Amygdala (tissue), 56 donors: Measurements from ENCODE around the gene SMCP.

Source experiments
- DNase-seq, 56 donors: peaks; one replicate each; lab custom pipeline; 2025; lab: John Stamatoyannopoulos, UW

SMCP gene

GRCh38 chr1:152878042-152878441, at the start of gene SMCP:
TSS of gene SMCP (plus strand) at chr1:152878322. CDS start at chr1:152884423, 6,101 bp downstream.
- DNase-seq = no peak

DNA sequence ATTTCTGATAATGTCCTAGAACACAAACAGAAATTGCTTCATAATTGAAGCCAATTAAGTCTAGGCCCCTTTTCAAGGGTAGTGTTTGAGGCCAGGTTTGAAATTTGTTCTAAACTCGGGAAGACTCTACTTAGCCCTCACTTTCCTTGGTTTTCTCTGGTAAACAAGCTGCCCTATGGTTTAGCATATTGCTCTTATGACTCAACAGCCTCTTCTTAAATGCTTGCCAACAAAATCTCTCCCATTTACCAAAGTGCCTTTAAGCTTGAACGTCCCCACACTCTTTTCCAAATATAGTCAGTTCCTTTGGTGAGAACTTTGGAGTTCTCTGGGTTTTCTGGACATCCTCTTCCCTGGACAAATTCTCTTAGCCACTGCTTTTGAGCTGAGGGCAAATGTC, 41.3 kb upstream of the SMCP start:
- DNase-seq = no peak

DNA sequence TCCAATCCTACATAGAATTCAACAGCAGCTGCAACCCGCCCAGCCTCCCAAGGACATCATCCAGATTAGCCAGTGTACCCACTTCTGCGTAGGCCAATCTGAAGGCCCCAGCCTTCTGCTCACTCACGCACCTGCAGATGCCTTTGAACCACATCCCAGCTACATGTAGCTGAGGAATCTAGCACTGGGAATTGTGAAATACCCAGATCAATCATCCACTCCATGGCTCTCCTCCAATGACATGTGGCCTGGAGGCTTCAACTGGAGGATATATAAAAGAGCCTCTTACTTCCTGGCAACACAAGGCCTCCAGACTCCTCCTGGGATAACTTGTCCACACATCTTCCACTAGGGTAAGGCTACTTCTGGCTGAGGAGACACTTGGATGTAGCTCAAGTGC, 35.6 kb upstream of the SMCP start, which contains the start of gene LCE6A:
Gene LCE6A, plus strand, starts transcription at position 301 of the 400 bp plus-strand sequence. CDS start 665 bp downstream, outside the sequence.
- no peak for DNase-seq

DNA sequence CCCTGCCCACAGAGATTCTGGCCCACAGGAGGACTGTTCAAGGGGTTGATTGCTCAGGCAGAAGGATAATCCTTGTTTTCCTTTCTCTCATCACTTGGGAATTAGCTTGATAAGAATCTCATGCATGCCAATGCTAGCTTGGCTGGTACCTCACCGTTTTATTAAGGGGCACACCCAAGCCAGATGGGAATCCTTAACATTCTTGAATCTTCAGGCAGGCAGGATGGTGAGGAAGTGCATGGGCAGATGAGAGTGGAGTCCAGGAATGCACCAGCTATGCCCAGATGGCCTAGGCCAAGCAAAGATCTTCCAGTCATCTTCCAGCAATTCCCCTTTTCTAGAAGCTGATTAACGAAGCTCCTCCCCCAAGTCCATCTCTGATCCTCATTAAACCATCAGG, 22.5 kb upstream of the SMCP start:
- no peak for DNase-seq

- no peak for DNase-seq
These were observed 20.1 kb upstream of the SMCP start for GRCh38 chr1:152858062-152858461.

- no peak for DNase-seq
These were observed 18.4 kb upstream of the SMCP start, which contains the start of gene LCE7A for GRCh38 chr1:152859696-152860095. TSS of gene LCE7A (plus strand) at chr1:152859996. CDS start at chr1:152860698, 702 bp downstream.

DNA sequence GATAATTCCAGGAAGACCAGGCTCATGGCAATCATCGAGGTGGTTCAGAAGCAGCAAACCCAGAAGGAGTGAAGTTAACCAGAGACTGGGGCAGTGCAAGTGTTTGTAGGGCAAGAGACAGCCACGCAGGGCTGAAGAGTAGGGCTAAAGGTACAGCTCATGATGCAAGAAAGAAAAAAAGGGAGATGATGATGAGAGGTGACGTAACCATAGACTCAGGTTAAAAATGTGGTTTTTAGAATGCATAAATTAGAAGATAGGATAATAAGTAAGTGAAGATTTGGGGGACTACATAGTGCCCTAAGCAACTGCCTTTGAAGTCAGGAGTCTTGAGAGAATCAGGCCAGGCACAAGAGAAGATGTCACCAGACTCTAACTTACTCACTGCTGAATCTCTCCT, 18.0 kb upstream of the SMCP start:
- DNase-seq = no peak

DNA sequence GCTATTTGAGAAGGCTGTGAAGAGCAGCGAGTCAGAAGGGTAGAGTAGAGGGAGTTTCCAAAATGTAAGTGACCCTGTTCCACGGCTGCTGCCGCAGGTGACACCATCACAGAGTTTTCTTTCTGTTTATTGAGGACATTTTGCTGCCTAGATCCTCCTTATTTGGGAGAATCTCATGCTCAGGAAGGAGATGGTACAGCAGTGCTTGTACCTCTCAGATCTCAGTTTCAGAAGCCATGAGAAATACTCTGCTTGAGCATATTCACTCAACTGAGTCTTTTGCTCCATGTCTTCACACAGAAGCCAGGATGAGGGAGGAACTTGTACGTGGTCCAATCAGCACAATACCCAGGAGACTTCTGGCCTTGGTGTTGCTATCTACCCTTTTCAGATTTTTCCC, 16.7 kb upstream of the SMCP start:
- DNase-seq = no peak

DNA sequence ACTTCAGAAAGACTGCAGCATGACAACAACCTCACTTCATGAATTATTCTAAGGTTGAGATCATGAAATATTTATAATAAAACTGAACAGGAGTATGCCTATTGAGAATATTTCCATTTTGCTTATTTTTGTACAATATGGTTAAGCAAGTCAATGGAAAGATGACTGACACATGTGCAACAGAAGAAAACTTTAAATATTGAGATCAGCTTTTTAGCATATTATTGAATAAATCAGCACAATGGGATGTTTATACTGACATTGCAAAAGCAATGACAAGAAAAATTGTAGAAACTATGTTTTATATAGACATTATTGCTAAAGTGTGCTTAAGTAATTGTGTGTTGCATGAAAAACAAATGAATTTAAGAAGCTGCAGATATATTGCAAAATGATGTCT, 13.7 kb upstream of the SMCP start:
- no peak for DNase-seq

DNA sequence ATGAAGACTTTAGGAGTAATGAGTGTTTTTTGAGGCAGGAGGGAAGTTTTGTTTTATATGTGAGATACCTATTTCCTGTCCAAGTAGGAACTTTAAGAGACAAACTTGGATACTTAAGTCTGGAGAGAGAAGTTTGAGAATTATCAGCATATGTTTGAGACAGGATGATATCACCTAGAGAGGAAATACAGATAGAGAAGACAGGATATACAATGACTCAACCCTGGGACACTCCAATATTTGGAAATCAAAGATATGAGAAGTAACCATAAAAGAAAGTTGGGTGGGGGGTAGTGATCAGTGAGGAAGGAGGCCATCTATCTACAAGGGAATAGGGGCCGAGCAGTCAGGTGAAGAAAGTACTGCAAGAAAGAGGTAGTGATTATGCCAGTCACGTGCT, 11.8 kb upstream of the SMCP start:
- no peak for DNase-seq

- DNase-seq = peak in 39 of 56 donors; percentile 1 to 79 (median 26)
These were observed 8.2 kb upstream of the SMCP start for GRCh38 chr1:152869808-152870419.

GRCh38 chr1:152870831-152871730, 7.0 kb upstream of the SMCP start:
- no peak for DNase-seq

DNA sequence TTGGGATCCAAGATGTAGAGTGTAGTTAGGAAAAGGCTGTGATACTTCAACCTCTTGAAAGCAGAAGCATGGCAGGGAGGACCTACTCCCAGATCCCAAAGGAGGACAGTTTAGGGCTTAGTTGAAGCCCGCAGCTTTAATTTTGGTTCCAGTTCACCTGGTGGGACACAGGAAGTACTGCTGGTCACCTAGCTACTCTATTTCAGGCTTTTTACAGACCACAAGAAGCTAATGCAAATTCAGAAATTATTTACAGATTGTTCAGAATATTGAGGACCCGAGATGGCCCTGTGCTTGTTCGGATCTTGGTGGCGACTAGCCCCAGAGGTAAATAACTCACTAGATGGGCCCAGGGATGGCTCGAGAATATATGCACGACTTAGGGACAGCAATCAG, 6.4 kb upstream of the SMCP start:
- no peak for DNase-seq

DNA sequence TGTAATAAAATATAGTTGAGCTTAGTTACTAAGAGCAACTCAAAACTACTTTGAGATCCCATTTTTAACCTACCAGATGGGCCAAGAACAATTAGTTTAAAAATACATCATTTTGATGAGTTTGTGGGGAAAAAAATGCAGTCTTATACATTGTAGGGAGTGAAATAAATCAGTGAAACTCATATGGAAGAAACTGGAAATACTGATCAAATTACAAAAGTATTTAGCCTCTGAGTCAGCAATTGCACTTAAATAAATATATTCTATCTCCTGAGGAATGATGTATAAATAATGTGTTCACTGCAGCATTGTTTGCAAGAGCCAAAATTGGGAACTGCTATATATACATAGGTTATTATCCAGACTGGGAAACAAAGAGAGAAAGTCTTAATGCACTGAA, 4.6 kb upstream of the SMCP start:
- DNase-seq = no peak

- DNase-seq = no peak
These were observed 1.3 kb upstream of the SMCP start for GRCh38 chr1:152876827-152877226.

DNA sequence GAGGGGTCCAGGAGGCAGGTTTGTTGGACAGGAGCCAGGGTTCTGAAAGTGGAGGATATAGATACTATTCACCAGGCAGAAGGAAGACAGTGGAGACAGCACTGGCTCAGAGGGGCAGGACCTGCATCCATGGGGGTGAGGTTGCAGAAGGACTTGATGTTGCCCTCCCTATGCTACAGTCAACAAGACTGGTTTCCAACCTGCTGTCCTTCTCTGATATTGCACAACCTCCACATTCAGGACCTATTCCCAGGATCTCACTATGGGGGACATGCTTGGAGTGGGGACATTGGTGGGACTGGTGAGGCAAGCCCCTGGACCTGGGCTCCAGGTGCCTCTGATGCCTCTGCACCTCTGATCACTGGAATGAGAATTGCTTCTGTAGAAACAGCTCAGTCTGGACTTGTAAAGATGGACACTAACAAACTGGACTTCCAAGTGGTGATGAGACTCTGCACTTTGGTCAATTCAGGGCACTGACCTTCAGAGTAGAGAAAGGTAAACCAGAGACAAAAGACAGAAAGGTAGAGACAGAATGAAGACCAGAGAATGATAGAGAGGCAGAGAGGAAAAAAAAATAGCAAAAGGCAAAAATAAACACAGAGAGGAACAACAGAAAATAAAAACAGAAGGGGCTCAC, 1.6 kb downstream of the SMCP start:
- no peak for DNase-seq

DNA sequence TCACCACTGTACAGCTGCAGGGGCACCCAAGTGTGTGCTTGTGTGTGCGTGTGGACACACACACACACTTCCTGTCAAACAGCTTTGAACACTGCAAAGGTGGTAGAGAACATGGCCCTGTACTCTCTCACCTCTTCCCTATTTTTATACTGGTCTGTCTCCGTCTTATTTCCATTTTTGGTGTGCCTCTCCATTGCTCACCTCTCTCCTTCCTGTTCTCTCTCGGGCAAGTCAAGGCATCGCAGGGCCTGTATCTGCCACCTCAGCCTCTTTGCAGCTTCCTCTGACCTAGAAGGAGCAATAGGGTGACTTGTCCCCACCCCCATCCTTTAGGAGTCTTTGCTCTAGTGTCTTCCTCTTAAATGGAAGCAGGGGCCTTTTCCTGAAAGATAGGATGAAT, 2.2 kb downstream of the SMCP start:
- no peak for DNase-seq

GRCh38 chr1:152880907-152881306, 2.8 kb downstream of the SMCP start:
- no peak for DNase-seq

- DNase-seq = no peak
These were observed 6.0 kb downstream of the SMCP start for GRCh38 chr1:152884085-152884484.

DNA sequence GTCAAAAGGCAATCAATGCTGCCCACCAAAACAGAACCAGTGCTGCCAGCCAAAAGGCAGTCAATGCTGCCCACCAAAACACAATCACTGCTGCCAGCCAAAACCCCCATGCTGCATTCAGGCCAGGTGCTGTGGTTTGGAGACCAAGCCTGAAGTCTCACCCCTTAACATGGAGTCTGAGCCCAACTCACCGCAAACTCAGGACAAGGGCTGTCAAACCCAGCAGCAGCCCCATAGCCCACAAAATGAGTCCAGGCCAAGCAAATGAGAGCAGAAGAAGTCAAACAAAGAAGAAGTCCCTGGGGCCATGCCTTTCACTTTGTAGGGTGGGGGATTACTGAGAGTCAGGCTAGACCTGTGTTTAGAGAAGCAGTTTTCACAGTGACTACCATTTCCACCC, 6.4 kb downstream of the SMCP start:
- DNase-seq = no peak

- DNase-seq = no peak
These were observed 7.0 kb downstream of the SMCP start for GRCh38 chr1:152884966-152885624.
